Psoas muscle (tissue), 8 donors: ENCODE data around the gene RB1. TPM values are rescaled to one million over a fixed set of nuclear protein-coding genes. Genes with fewer than 3 reads are reported as not detected.

Experiments
- ATAC-seq, 4 donors: fragments of 200-7000 bp; cut with Tn5 transposase; one replicate each; pipeline ENCODE4 v1.9.1; 2020; ENCODE audit warnings: moderate library complexity in 3 of 4, mild to moderate bottlenecking in 2 of 4
- DNase-seq, 2 donors: peaks; one replicate each; pipeline ENCODE4 v3.0.0-alpha.2; 2020
- H3K27ac ChIP-seq: fragments of 200-600 bp; one replicate; pipeline ENCODE4 v1.8.0; 2022
- H3K27me3 ChIP-seq, 3 donors: fragments of 200-600 bp in 1 of 3; one replicate each; pipeline versions ENCODE4 v1.6.1 to v1.8.0; 2013 to 2022; ENCODE audit warnings: low read length in 2 of 3, mild to moderate bottlenecking in 2 of 3, moderate library complexity in 1 of 3; ENCODE audit not compliant: insufficient read depth in 3 of 3
- H3K36me3 ChIP-seq, 2 donors: fragments of 200-600 bp in 1 of 2; one replicate each; pipeline versions ENCODE4 v1.6.1 to v1.8.0; 2013 to 2022; ENCODE audit warnings: low read depth in 1 of 2, mild to moderate bottlenecking in 1 of 2, moderate library complexity in 1 of 2; ENCODE audit not compliant: insufficient read depth in 1 of 2
- H3K4me1 ChIP-seq: fragments of 200-600 bp; one replicate; pipeline ENCODE4 v1.8.0; 2022
- H3K4me3 ChIP-seq: fragments of 200-600 bp; one replicate; pipeline ENCODE4 v1.8.0; 2022; ENCODE audit warnings: mild to moderate bottlenecking
- H3K9me3 ChIP-seq: fragments of 200-600 bp; one replicate; pipeline ENCODE4 v1.8.0; 2022
- CTCF ChIP-seq: fragments of 200-600 bp; IDR thresholded peaks from one replicate; pipeline ENCODE4 v1.8.0; 2022; ENCODE audit warnings: antibody characterized with exemption
- WGBS, 3 donors: extraction: QIAGEN DNeasy Blood & Tissue Kit; methylation state at CpG; one replicate each; pipeline versions ENCODE4 v1.1.6 to v1.1.7; 2013; 5-methylcytosine and 5-hydroxymethylcytosine counted together
- intact Hi-C, 2 donors: fragments of 100-400 bp; cut with DNase I; formaldehyde crosslinking; loops; one replicate each; pipeline versions ENCODE4 v1.11.0 to v1.14.2; 2022
- polyA plus RNA-seq, 3 donors: library from polyadenylated mRNA; stranded (reverse); fragments of 200-250 nt; gene quantifications; one replicate each; pipeline ENCODE4 v1.2.3, GENCODE V29; 2013
- total RNA-seq, 4 donors: library from RNA; stranded (reverse); fragmentation: NEBNext Ultra II Directional in 2 of 4; extraction: Animal tissue kit (Norgen Biotek cat#: 25700) in 2 of 4; gene quantifications; one replicate each; pipeline versions ENCODE4 v1.2.1 to v1.2.4, GENCODE V29; 2021 to 2023
- donor health status: healthy with polysubstance abuse.
- donor health status: DM: no; HTN: no; CAD: no; lungs with moderate emphysema.
- donor health status: Bipolar disorder and iron deficiency.
- donor health status: healthy.
- donor health status: DM: yes; HTN: yes; CAD: no.
- donor health status: DM: no; HTN: no; CAD: no.
- donor health status: DM: no; HTN: no; CAD: no.
- donor health status: DM: yes; HTN: yes; CAD: no.

Gene RB1
- total and polyA plus RNA-seq, 7 donors, result 16.6 to 35.6 (median 28.0) TPM

DNA sequence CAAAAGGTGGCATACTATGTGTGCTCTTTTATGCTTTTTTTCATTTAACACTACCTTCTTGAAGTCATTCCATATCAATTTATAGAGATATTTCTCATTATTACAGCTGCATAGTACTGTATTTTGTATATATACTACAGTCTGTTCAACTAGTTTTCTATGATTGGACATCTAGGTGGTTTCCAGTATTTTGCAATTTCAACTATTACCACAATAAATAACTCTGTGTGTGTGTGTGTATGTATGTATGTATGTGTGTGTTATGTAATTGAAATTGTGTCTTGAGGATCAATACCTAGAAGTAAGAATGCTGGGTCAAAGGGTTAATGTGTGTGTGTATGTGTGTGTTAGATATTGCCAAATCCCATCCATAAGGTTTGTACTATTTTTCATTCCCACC, 102.3 kb downstream of the RB1 start:
- Histone ChIP-seq H3K4me1 (no peaks in the 10 kb centered on the region), H3K36me3 (peaks cover 0 to 3% of the 10 kb centered on the region in 2 donors), H3K4me3 (no peak overlapping the region), H3K27me3 (no peaks in the 10 kb centered on the region), H3K9me3 (no peaks in the 10 kb centered on the region), H3K27ac (no peak overlapping the region)
- ATAC-seq, result no peak
- no peak for DNase-seq
- TF ChIP-seq CTCF, result no peak
- intact Hi-C loops, result no loop called here

DNA sequence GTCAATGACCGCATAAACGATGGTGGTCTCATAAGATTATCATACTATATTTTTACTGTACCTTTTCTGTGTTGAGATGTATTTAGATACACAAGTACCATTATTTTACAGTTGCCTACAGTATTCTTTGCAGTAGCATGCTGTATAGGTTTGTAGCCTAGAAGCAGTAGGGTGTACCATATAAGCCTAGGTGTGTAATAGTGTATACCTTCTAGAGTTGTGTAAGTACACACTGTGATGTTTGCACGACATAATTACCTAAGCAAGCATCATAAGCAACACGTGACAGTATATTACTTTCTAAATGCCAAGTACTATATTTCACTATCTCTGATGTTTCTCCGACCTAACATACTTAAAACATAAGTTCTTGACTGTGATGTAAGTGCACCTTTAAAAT, 106.6 kb downstream of the RB1 start:
- H3K27ac ChIP-seq, result peak overlapping the region; percentile 5
- ATAC-seq (no peak), DNase-seq (no peak)
- no peaks in the 10 kb centered on the region for H3K9me3 ChIP-seq
- H3K36me3 ChIP-seq, result peaks cover 0 to 3% of the 10 kb centered on the region in 2 donors
- H3K27me3 ChIP-seq, result no peaks in the 10 kb centered on the region
- TF ChIP-seq CTCF, result no peak
- intact Hi-C loops, result loop anchor here in 1 of 2 donors (5.0 kb wide), 1 partner anchor 172 kb away; no protein-coding TSS in a partner anchor
- WGBS, 3 donors, result 67 to 71% (median 69%) methylated on average over 5 of the region's 5 CpGs
- H3K4me1 ChIP-seq, result no peaks in the 10 kb centered on the region
- peak overlapping the region; percentile 60 for H3K4me3 ChIP-seq

GRCh38 chr13:48411147-48411794, 107.7 kb downstream of the RB1 start:
- H3K27me3 ChIP-seq, result no peaks in the 10 kb centered on the region
- peak overlapping the region; percentile 60 for H3K4me3 ChIP-seq
- peaks cover 0 to 3% of the 10 kb centered on the region in 2 donors for H3K36me3 ChIP-seq
- ATAC-seq (no peak), DNase-seq (no peak)
- no peaks in the 10 kb centered on the region for H3K9me3 ChIP-seq
- no peaks in the 10 kb centered on the region for H3K4me1 ChIP-seq
- WGBS, 3 donors, result 24 to 28% (median 25%) methylated on average over 1 of the region's 1 CpG
- intact Hi-C loops, result loop anchor here in 1 of 2 donors (5.0 kb wide), 1 partner anchor 171 kb away; no protein-coding TSS in a partner anchor
- TF ChIP-seq CTCF, result no peak
- H3K27ac ChIP-seq, result peak overlapping the region; percentile 56

GRCh38 chr13:48411841-48412531, 108.4 kb downstream of the RB1 start:
- intact Hi-C loops, result loop anchor here in 1 of 2 donors (5.0 kb wide), 1 partner anchor 170 kb away; no protein-coding TSS in a partner anchor
- TF ChIP-seq CTCF, result no peak
- DNase-seq (no peak), ATAC-seq (no peak)
- peak overlapping the region; percentile 60 for H3K4me3 ChIP-seq
- H3K27me3 ChIP-seq, result no peaks in the 10 kb centered on the region
- H3K9me3 ChIP-seq, result no peaks in the 10 kb centered on the region
- WGBS, 3 donors, result 27 to 36% (median 30%) methylated on average over 13 of the region's 13 CpGs
- no peaks in the 10 kb centered on the region for H3K4me1 ChIP-seq
- H3K27ac ChIP-seq, result peak overlapping the region; percentile 56
- H3K36me3 ChIP-seq, result no peaks in the 10 kb centered on the region
